Fibroblast of skin of right quadriceps (primary cell): Measurements from ENCODE around the gene CTNNA2.
A peak's percentile ranks its signal among the peaks of the same experiment; 100 is the strongest.
"Not testable (repeated sequence)": the region's sequence is repeated elsewhere in the genome, so short reads cannot be mapped to it uniquely, and the experiment has no call there.

ENCODE experiments used
- DNase-seq: peaks from one replicate; pipeline ENCODE4 v3.0.0-alpha.2; 2013

CTNNA2 gene

GRCh38 chr2:80053522-80054345 lies 540.9 kb downstream of the CTNNA2 start:
- peak; percentile 7 for DNase-seq

- DNase-seq: no peak
These were observed 541.5 kb downstream of the CTNNA2 start for GRCh38 chr2:80054346-80054675.

GRCh38 chr2:80057956-80058355 lies 545.1 kb downstream of the CTNNA2 start:
- DNase-seq: no peak

- DNase-seq: no peak
These were observed 545.7 kb downstream of the CTNNA2 start for GRCh38 chr2:80058562-80058961.

- no peak for DNase-seq
These were observed 546.6 kb downstream of the CTNNA2 start for GRCh38 chr2:80059447-80059846.

GRCh38 chr2:80061881-80062280 lies 549.0 kb downstream of the CTNNA2 start:
- no peak for DNase-seq

GRCh38 chr2:80062298-80062697 lies 549.4 kb downstream of the CTNNA2 start:
- no peak for DNase-seq

GRCh38 chr2:80068038-80068731 lies 555.3 kb downstream of the CTNNA2 start:
- no peak for DNase-seq

- no peak for DNase-seq
These were observed 557.7 kb downstream of the CTNNA2 start for GRCh38 chr2:80070587-80070986.

GRCh38 chr2:80071941-80072340 lies 559.1 kb downstream of the CTNNA2 start:
- no peak for DNase-seq

- peak; percentile 64 for DNase-seq
These were observed 560.3 kb downstream of the CTNNA2 start for GRCh38 chr2:80073134-80073561.

GRCh38 chr2:80074321-80075070 lies 561.6 kb downstream of the CTNNA2 start:
- DNase-seq: no peak

- DNase-seq: no peak
These were observed 562.9 kb downstream of the CTNNA2 start for GRCh38 chr2:80075719-80076118.

- no peak for DNase-seq
These were observed 565.6 kb downstream of the CTNNA2 start for GRCh38 chr2:80078290-80079036.

- DNase-seq: peak; percentile 25
These were observed 568.1 kb downstream of the CTNNA2 start for GRCh38 chr2:80080957-80081356.

GRCh38 chr2:80086831-80087230 lies 574.0 kb downstream of the CTNNA2 start:
- DNase-seq: peak; percentile 86

- DNase-seq: no peak
These were observed 578.4 kb downstream of the CTNNA2 start for GRCh38 chr2:80091237-80091636.

- DNase-seq: no peak
These were observed 579.6 kb downstream of the CTNNA2 start for GRCh38 chr2:80092474-80092873.

- DNase-seq: not testable (repeated sequence)
These were observed 585.7 kb downstream of the CTNNA2 start for GRCh38 chr2:80098503-80098902.

GRCh38 chr2:80102026-80102425 lies 589.2 kb downstream of the CTNNA2 start:
- DNase-seq: peak; percentile 93

GRCh38 chr2:80105015-80105640 lies 592.3 kb downstream of the CTNNA2 start:
- DNase-seq: peak; percentile 76

GRCh38 chr2:80111185-80111584 lies 598.3 kb downstream of the CTNNA2 start:
- no peak for DNase-seq
